K562 (cell line): ENCODE measurements around the gene COL26A1. TPM values are rescaled to one million over a fixed set of nuclear protein-coding genes. Genes with fewer than 3 reads are reported as not detected.
A peak's percentile ranks its signal among the peaks of the same experiment; 100 is the strongest.

ENCODE experiments used
- C11orf30 ChIP-seq: fragments of 450-650 bp; IDR thresholded peaks from 2 replicates; pipeline ENCODE4 v1.6.1; 2016; ENCODE audit warnings: low read depth, mild to moderate bottlenecking
- CBX3 ChIP-seq, 2 experiments: IDR thresholded peaks; 1 replicate in 1 of 2; 2 replicates in 1 of 2; pipeline ENCODE4 v1.6.1; 2012; ENCODE audit warnings: inconsistent platforms in 2 of 2, low read length in 2 of 2, borderline replicate concordance in 1 of 2, control low read depth in 1 of 2
- CHD1 ChIP-seq: fragments of 200-600 bp; sonication (generic); IDR thresholded peaks from one replicate; pipeline ENCODE4 v1.6.1; 2012; ENCODE audit warnings: mild to moderate bottlenecking, moderate library complexity, low read length, inconsistent platforms
- HCFC1 ChIP-seq: IDR thresholded peaks from 2 replicates; pipeline ENCODE4 v1.6.1; 2012; ENCODE audit warnings: low read depth, low read length, improper control_type of control experiment
- JUND ChIP-seq, 2 experiments: IDR thresholded peaks; 2 replicates in 1 of 2; 3 replicates in 1 of 2; pipeline ENCODE4 v1.6.1; 2011; ENCODE audit warnings: borderline replicate concordance in 2 of 2, low read depth in 2 of 2, low read length in 2 of 2, improper control_type of control experiment in 1 of 2, missing biosample characterization in 1 of 2, missing genetic modification characterization in 1 of 2, missing genetic modification reagents in 1 of 2
- KAT7 ChIP-seq: sonication (generic); formaldehyde crosslinking; IDR thresholded peaks from 2 replicates; pipeline ENCODE4 v1.8.0; 2022; ENCODE audit warnings: missing genetic modification reagents, mild to moderate bottlenecking, borderline replicate concordance
- KLF10 ChIP-seq: fragments of 250-450 bp; sonication (Bioruptor Pico); IDR thresholded peaks from 2 replicates; pipeline ENCODE4 v1.6.1; 2021; ENCODE audit warnings: matching md5 sums
- L3MBTL2 ChIP-seq: fragments of 450-650 bp; IDR thresholded peaks from 2 replicates; pipeline ENCODE4 v1.6.1; 2016; ENCODE audit warnings: mild to moderate bottlenecking, moderate library complexity
- LARP7 ChIP-seq: fragments of 450-650 bp; IDR thresholded peaks from 2 replicates; pipeline ENCODE4 v1.6.1; 2016
- MED1 ChIP-seq: sonication (generic); formaldehyde crosslinking; IDR thresholded peaks from 2 replicates; pipeline ENCODE4 v1.8.1; 2023; ENCODE audit warnings: missing genetic modification reagents, borderline replicate concordance
- MTA2 ChIP-seq: fragments of 450-650 bp; IDR thresholded peaks from 2 replicates; pipeline ENCODE4 v1.6.1; 2016; ENCODE audit warnings: low read depth
- MTF1 ChIP-seq: fragments of 250-450 bp; sonication (Bioruptor Pico); IDR thresholded peaks from 2 replicates; pipeline ENCODE4 v1.9.0; 2021; ENCODE audit warnings: moderate library complexity, mild to moderate bottlenecking, inconsistent platforms, borderline replicate concordance
- NELFE ChIP-seq: IDR thresholded peaks from 2 replicates; pipeline ENCODE4 v1.6.1; 2011; ENCODE audit warnings: mild to moderate bottlenecking; ENCODE audit not compliant: insufficient read depth, insufficient read length
- NR2F6 ChIP-seq: fragments of 450-650 bp; formaldehyde crosslinking; IDR thresholded peaks from 2 replicates; pipeline ENCODE4 v1.4.0; 2020; ENCODE audit warnings: mild to moderate bottlenecking
- POLR2AphosphoS5 ChIP-seq: IDR thresholded peaks from 2 replicates; pipeline ENCODE4 v1.6.1; 2011; ENCODE audit warnings: mild to moderate bottlenecking, low read depth, low read length, moderate library complexity; ENCODE audit not compliant: control insufficient read depth, insufficient read depth
- RBM39 ChIP-seq: fragments of 200-400 bp; formaldehyde crosslinking; optimal IDR thresholded peaks from 2 replicates; pipeline ENCODE3; 2018; ENCODE audit warnings: low read depth, low read length
- SIN3B ChIP-seq: fragments of 450-650 bp; IDR thresholded peaks from 2 replicates; pipeline ENCODE4 v1.6.1; 2017; ENCODE audit warnings: low read depth, mild to moderate bottlenecking, moderate library complexity
- SIX5 ChIP-seq, 2 experiments: IDR thresholded peaks; 2 replicates each; pipeline ENCODE4 v1.6.1; 2011; ENCODE audit warnings: low read length in 2 of 2, borderline replicate concordance in 1 of 2, low read depth in 1 of 2, mild to moderate bottlenecking in 1 of 2, moderate library complexity in 1 of 2; ENCODE audit not compliant: insufficient read depth in 1 of 2
- TAF15 ChIP-seq: fragments of 200-400 bp; formaldehyde crosslinking; IDR thresholded peaks from 2 replicates; pipeline ENCODE4 v1.6.1; 2017; ENCODE audit warnings: mild to moderate bottlenecking, low read depth, low read length, moderate library complexity
- YY1 ChIP-seq, 3 experiments: IDR thresholded peaks; 2 replicates each; pipeline ENCODE4 v1.6.1; 2011; ENCODE audit warnings: low read length in 2 of 3, mild to moderate bottlenecking in 2 of 3, moderate library complexity in 2 of 3, borderline replicate concordance in 1 of 3, control low read depth in 1 of 3, low read depth in 1 of 3; ENCODE audit not compliant: insufficient read depth in 3 of 3, insufficient replicate concordance in 2 of 3, control insufficient read depth in 1 of 3, insufficient read length in 1 of 3; ENCODE audit errors: extremely low read depth in 1 of 3
- polyA plus RNA-seq, 8 experiments: library from polyadenylated mRNA; depleted of rRNA in 4 of 8; stranded (reverse) in 5 of 8; unstranded in 3 of 8; fragments of >200 nt; fragmentation: Nextera tagmentation in 2 of 8; fragmentation: Illumina TruSeq in 1 of 8; extraction: Ambion mirVana in 2 of 8; extraction: Trizol in 1 of 8; gene quantifications; 2 replicates each; pipeline versions ENCODE4 v1.2.1 to v1.2.3, GENCODE V29; 2011 to 2014; ENCODE audit warnings: inconsistent platforms in 1 of 8, missing spikeins in 1 of 8
- total RNA-seq, 7 experiments: library from RNA; depleted of rRNA in 6 of 7; stranded (reverse); fragments of >200 nt in 6 of 7; fragmentation: Illumina TruSeq in 2 of 7; extraction: Trizol in 2 of 7; gene quantifications; 2 replicates each; pipeline versions ENCODE4 v1.2.1 to v1.2.3, GENCODE V29; 2011 to 2021; ENCODE audit warnings: low replicate concordance in 1 of 7
- TF ChIP-seq, protein P1 (sequence below): sonication (generic); formaldehyde crosslinking; IDR thresholded peaks from 2 replicates; pipeline ENCODE4 v1.8.0; 2022; ENCODE audit warnings: missing genetic modification reagents, mild to moderate bottlenecking, borderline replicate concordance
- TF ChIP-seq, protein P2 (sequence below), 3 experiments: IDR thresholded peaks in 2 of 3; conservative IDR thresholded peaks in 1 of 3; 2 replicates each; pipeline ENCODE4 v1.5.1; 2011 to 2012; ENCODE audit warnings: low read length in 3 of 3, mild to moderate bottlenecking in 3 of 3, control low read depth in 2 of 3, improper control_type of control experiment in 1 of 3, inconsistent platforms in 1 of 3, low read depth in 1 of 3, mixed read lengths in 1 of 3, moderate library complexity in 1 of 3; ENCODE audit not compliant: insufficient read depth in 2 of 3

COL26A1 gene
- total and polyA plus RNA-seq, 9 of the 15 experiments (the other 6 are each of a cell fraction or from before 2014, with no cell fraction given) = 0.04 to 0.39 (median 0.07) TPM; not detected in 5

GRCh38 chr7:101321491-101322401 is 40.9 kb upstream of the COL26A1 start, which contains the start of gene IFT22 (continued):
- TF ChIP-seq YY1 (IDR thresholded peaks at IDR 0.05; ENCODE audit: borderline replicate concordance in 1 of 3, control insufficient read depth in 1 of 3, extremely low read depth in 1 of 3, insufficient read depth in 3 of 3, insufficient read length in 1 of 3, insufficient replicate concordance in 2 of 3, low read depth in 1 of 3, low read length in 2 of 3) (peak in 2 of 3 experiments; percentile 5 to 8), KLF10 (CRISPR knock-in tag) (no peak), CBX3 (IDR thresholded peaks at IDR 0.05; ENCODE audit: borderline replicate concordance in 1 of 2, low read length in 2 of 2) (no peak; a peak in 1 of 3 replicates), LARP7 (no peak), POLR2AphosphoS5 (peak; percentile 65; the same call in 1 of the 2 replicates), NELFE (no peak), TAF15 (no peak), CHD1 (no peak), RBM39 (no peak), MTA2 (no peak), L3MBTL2 (peak; percentile 54; the same call in 1 of the 2 replicates), MED1 (CRISPR knock-in tag) (no peak), MTF1 (CRISPR knock-in tag) (no peak), SIX5 (IDR thresholded peaks at IDR 0.05; ENCODE audit: borderline replicate concordance in 1 of 2, insufficient read depth in 1 of 2, low read depth in 1 of 2, low read length in 2 of 2) (no peak), HCFC1 (peak; percentile 55; the same call in 1 of the 2 replicates), NR2F6 (CRISPR knock-in tag) (no peak), SIN3B (0 out of 2 replicates have a peak, but pooled peaks have one; percentile 38), KAT7 (CRISPR knock-in tag) (no peak), JUND (IDR thresholded peaks at IDR 0.05; ENCODE audit: borderline replicate concordance, low read depth, low read length) (0 out of 2 replicates have a peak, but pooled peaks have one; percentile 24), JUND (tag; IDR thresholded peaks at IDR 0.05; ENCODE audit: borderline replicate concordance, low read depth, low read length) (no peak), C11orf30 (peak; percentile 35; the same call in 1 of the 2 replicates)
- TF ChIP-seq, protein P1, sequence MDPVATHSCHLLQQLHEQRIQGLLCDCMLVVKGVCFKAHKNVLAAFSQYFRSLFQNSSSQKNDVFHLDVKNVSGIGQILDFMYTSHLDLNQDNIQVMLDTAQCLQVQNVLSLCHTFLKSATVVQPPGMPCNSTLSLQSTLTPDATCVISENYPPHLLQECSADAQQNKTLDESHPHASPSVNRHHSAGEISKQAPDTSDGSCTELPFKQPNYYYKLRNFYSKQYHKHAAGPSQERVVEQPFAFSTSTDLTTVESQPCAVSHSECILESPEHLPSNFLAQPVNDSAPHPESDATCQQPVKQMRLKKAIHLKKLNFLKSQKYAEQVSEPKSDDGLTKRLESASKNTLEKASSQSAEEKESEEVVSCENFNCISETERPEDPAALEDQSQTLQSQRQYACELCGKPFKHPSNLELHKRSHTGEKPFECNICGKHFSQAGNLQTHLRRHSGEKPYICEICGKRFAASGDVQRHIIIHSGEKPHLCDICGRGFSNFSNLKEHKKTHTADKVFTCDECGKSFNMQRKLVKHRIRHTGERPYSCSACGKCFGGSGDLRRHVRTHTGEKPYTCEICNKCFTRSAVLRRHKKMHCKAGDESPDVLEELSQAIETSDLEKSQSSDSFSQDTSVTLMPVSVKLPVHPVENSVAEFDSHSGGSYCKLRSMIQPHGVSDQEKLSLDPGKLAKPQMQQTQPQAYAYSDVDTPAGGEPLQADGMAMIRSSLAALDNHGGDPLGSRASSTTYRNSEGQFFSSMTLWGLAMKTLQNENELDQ (CRISPR knock-in tag) = no peak
- TF ChIP-seq, protein P2, sequence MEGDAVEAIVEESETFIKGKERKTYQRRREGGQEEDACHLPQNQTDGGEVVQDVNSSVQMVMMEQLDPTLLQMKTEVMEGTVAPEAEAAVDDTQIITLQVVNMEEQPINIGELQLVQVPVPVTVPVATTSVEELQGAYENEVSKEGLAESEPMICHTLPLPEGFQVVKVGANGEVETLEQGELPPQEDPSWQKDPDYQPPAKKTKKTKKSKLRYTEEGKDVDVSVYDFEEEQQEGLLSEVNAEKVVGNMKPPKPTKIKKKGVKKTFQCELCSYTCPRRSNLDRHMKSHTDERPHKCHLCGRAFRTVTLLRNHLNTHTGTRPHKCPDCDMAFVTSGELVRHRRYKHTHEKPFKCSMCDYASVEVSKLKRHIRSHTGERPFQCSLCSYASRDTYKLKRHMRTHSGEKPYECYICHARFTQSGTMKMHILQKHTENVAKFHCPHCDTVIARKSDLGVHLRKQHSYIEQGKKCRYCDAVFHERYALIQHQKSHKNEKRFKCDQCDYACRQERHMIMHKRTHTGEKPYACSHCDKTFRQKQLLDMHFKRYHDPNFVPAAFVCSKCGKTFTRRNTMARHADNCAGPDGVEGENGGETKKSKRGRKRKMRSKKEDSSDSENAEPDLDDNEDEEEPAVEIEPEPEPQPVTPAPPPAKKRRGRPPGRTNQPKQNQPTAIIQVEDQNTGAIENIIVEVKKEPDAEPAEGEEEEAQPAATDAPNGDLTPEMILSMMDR (IDR thresholded peaks at IDR 0.05 in 2 of 3, conservative IDR thresholded peaks at IDR 0.05 in 1 of 3; ENCODE audit: insufficient read depth in 2 of 3, low read depth in 1 of 3, low read length in 3 of 3) = peak in 2 of 3 experiments; percentile 15 to 38; a peak in 3 of 6 replicates
